ENCODE data around the gene DOLPP1.

Gene DOLPP1

DNA sequence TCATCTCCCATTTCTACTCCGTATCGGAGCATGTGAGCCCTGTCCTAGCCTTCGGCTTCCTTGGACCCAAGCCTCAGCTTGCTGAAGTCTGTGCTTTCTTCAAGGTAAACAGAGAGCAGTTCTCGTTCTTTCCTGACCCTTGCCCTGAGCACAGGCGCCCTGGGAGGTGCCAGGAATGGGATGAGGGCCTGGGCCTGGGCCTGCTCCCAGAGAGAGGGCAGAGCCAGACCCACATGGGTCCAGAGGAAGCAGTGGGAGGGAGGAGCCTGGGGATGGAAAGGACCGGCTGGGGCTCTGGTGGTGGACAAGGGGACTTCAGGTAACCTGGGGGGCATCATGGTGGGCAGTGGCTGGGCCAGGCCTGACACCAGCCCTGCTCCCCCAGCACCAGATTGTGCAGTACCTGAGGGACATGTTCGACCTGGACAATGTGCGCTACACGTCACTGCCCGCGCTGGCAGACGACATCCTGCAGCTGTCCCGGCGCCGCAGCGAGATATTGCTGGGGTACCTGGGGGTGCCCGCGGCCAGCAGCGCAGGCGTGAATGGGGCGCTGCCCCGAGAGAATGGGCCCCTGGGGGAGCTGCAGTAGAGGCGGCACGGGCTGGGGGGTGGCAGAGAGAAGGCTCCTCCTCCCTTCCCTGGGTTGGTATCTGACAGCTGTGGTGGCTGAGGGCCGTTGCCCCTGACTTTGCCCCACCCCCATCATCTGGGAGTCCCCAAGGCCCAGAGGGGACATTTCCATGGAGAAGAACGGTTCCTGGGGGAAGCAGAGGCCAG, 10.9 kb upstream of the DOLPP1 start:
- H3K27ac ChIP-seq = no peak overlapping the region
- no peaks in the 10 kb centered on the region for H3K9me3 ChIP-seq (ENCODE audit: low read depth, low read length)
- no peak for TF ChIP-seq POLR2AphosphoS5 (IDR thresholded peaks at IDR 0.05; ENCODE audit: borderline replicate concordance, low read depth, low read length)
- no peak for TF ChIP-seq FOXP2 (optimal IDR thresholded peaks at IDR 0.05; ENCODE audit: control extremely low read depth, extremely low read length, insufficient read depth)
- TF ChIP-seq EZH2 (IDR thresholded peaks at IDR 0.05) = no peak
- H3K4me3 ChIP-seq = no peak overlapping the region
- H3K9ac ChIP-seq (ENCODE audit: insufficient read length) = no peak overlapping the region
- H3K36me3 ChIP-seq (ENCODE audit: insufficient read depth, low read length) = no peaks in the 10 kb centered on the region; the same call in 1 of the 2 replicates
- no peak for DNase-seq (ENCODE audit: low read depth, low spot score)

- Histone ChIP-seq H3K27ac (no peak overlapping the region), H3K9me3 (ENCODE audit: low read depth, low read length) (no peaks in the 10 kb centered on the region), H3K36me3 (ENCODE audit: insufficient read depth, low read length) (no peaks in the 10 kb centered on the region; the same call in 1 of the 2 replicates), H3K9ac (ENCODE audit: insufficient read length) (no peak overlapping the region), H3K4me3 (no peak overlapping the region)
- no peak for TF ChIP-seq FOXP2 (optimal IDR thresholded peaks at IDR 0.05; ENCODE audit: control extremely low read depth, extremely low read length, insufficient read depth)
- TF ChIP-seq EZH2 (IDR thresholded peaks at IDR 0.05) = no peak
- TF ChIP-seq POLR2AphosphoS5 (IDR thresholded peaks at IDR 0.05; ENCODE audit: borderline replicate concordance, low read depth, low read length) = no peak
- DNase-seq (ENCODE audit: low read depth, low spot score) = no peak
Measured at GRCh38 chr9:129070696-129071525, 10.0 kb upstream of the DOLPP1 start.

- H3K4me3 ChIP-seq = no peak overlapping the region
- DNase-seq (ENCODE audit: low read depth, low spot score) = no peak
- TF ChIP-seq POLR2AphosphoS5 (IDR thresholded peaks at IDR 0.05; ENCODE audit: borderline replicate concordance, low read depth, low read length) = no peak
- no peak for TF ChIP-seq EZH2 (IDR thresholded peaks at IDR 0.05)
- H3K36me3 ChIP-seq (ENCODE audit: insufficient read depth, low read length) = no peaks in the 10 kb centered on the region
- no peaks in the 10 kb centered on the region for H3K9me3 ChIP-seq (ENCODE audit: low read depth, low read length)
- no peak overlapping the region for H3K9ac ChIP-seq (ENCODE audit: insufficient read length)
- no peak overlapping the region for H3K27ac ChIP-seq
Measured at GRCh38 chr9:129071526-129072126, 9.3 kb upstream of the DOLPP1 start.

GRCh38 chr9:129072171-129072570, 8.7 kb upstream of the DOLPP1 start:
- no peak for DNase-seq (ENCODE audit: low read depth, low spot score)
- H3K9me3 ChIP-seq (ENCODE audit: low read depth, low read length) = no peaks in the 10 kb centered on the region
- no peak overlapping the region for H3K4me3 ChIP-seq
- H3K9ac ChIP-seq (ENCODE audit: insufficient read length) = no peak overlapping the region
- TF ChIP-seq FOXP2 (optimal IDR thresholded peaks at IDR 0.05; ENCODE audit: control extremely low read depth, extremely low read length, insufficient read depth) (no peak), POLR2AphosphoS5 (IDR thresholded peaks at IDR 0.05; ENCODE audit: borderline replicate concordance, low read depth, low read length) (no peak), EZH2 (IDR thresholded peaks at IDR 0.05) (no peak)
- H3K36me3 ChIP-seq (ENCODE audit: insufficient read depth, low read length) = no peaks in the 10 kb centered on the region
- H3K27ac ChIP-seq = no peak overlapping the region

GRCh38 chr9:129073404-129073803, 7.5 kb upstream of the DOLPP1 start:
- TF ChIP-seq FOXP2 (optimal IDR thresholded peaks at IDR 0.05; ENCODE audit: control extremely low read depth, extremely low read length, insufficient read depth) (no peak), EZH2 (IDR thresholded peaks at IDR 0.05) (no peak), POLR2AphosphoS5 (IDR thresholded peaks at IDR 0.05; ENCODE audit: borderline replicate concordance, low read depth, low read length) (no peak)
- Histone ChIP-seq H3K9ac (ENCODE audit: insufficient read length) (no peak overlapping the region), H3K27ac (no peak overlapping the region), H3K9me3 (ENCODE audit: low read depth, low read length) (no peaks in the 10 kb centered on the region), H3K4me3 (no peak overlapping the region), H3K36me3 (ENCODE audit: insufficient read depth, low read length) (no peaks in the 10 kb centered on the region)
- no peak for DNase-seq (ENCODE audit: low read depth, low spot score)

- H3K9me3 ChIP-seq (ENCODE audit: low read depth, low read length) = no peaks in the 10 kb centered on the region
- TF ChIP-seq FOXP2 (optimal IDR thresholded peaks at IDR 0.05; ENCODE audit: control extremely low read depth, extremely low read length, insufficient read depth) (no peak), POLR2AphosphoS5 (IDR thresholded peaks at IDR 0.05; ENCODE audit: borderline replicate concordance, low read depth, low read length) (no peak), EZH2 (IDR thresholded peaks at IDR 0.05) (no peak)
- DNase-seq (ENCODE audit: low read depth, low spot score) = no peak
- no peaks in the 10 kb centered on the region for H3K36me3 ChIP-seq (ENCODE audit: insufficient read depth, low read length)
- no peak overlapping the region for H3K9ac ChIP-seq (ENCODE audit: insufficient read length)
- H3K27ac ChIP-seq = no peak overlapping the region
- no peak overlapping the region for H3K4me3 ChIP-seq
Measured at GRCh38 chr9:129074106-129074505, 6.8 kb upstream of the DOLPP1 start.

DNA sequence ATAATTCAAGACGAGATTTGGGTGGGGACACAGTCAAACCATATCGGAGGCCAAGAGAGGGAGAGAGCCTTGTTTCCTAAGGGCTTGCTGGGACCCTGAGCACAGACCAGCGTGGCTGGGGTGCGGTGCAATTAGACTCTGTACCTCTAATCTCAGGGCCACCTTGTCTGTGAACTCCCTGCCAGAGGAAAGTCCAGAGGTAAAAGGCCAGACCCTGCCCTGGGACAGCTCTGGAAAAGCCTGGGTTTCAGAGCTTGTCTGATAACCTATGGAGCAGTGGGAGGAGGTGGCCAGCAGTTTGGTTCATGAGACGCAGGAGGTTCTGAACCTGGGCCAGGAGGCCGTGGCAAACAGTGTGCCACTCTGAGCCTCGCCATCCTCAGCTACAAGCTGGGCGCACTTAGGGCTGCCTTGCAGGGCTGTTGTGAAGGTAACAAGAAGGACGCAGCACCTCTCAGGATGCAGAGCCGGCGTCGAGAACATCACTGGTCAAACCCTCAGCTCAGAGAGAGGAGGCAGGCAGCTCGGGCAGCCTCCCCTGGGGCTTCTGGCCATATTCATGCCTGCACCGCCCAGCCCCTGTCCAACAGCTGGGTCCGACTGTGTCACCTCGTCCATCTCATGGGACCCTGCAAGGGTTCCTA, 4.8 kb upstream of the DOLPP1 start:
- Histone ChIP-seq H3K27ac (no peak overlapping the region), H3K4me3 (no peak overlapping the region), H3K36me3 (ENCODE audit: insufficient read depth, low read length) (no peaks in the 10 kb centered on the region), H3K9me3 (ENCODE audit: low read depth, low read length) (no peaks in the 10 kb centered on the region), H3K9ac (ENCODE audit: insufficient read length) (no peak overlapping the region)
- TF ChIP-seq EZH2 (IDR thresholded peaks at IDR 0.05) (no peak), POLR2AphosphoS5 (IDR thresholded peaks at IDR 0.05; ENCODE audit: borderline replicate concordance, low read depth, low read length) (no peak)
- no peak for DNase-seq (ENCODE audit: low read depth, low spot score)

DNA sequence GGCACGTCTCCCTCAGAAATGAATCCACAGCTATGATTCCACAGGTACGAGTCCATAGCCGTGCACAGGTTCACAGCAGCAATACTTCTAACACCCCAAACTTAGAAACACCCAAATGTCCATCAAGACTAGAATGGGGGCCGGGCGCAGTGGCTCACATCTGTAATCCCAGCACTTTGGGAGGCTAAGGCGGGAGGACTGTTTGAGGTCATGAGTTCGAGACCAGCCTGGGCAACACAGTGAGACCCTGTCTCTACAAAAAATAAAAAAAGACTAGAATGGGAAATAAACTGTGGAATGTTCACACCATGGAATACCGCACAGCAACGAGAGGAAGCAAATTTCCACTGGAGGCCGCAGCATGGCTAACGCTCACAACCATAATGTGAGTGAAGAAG, 4.3 kb upstream of the DOLPP1 start:
- DNase-seq (ENCODE audit: low read depth, low spot score) = no peak
- H3K4me3 ChIP-seq = no peak overlapping the region
- no peaks in the 10 kb centered on the region for H3K9me3 ChIP-seq (ENCODE audit: low read depth, low read length)
- no peaks in the 10 kb centered on the region for H3K36me3 ChIP-seq (ENCODE audit: insufficient read depth, low read length)
- no peak for TF ChIP-seq EZH2 (IDR thresholded peaks at IDR 0.05)
- TF ChIP-seq FOXP2 (optimal IDR thresholded peaks at IDR 0.05; ENCODE audit: control extremely low read depth, extremely low read length, insufficient read depth) = no peak
- no peak for TF ChIP-seq POLR2AphosphoS5 (IDR thresholded peaks at IDR 0.05; ENCODE audit: borderline replicate concordance, low read depth, low read length)
- H3K27ac ChIP-seq = no peak overlapping the region
- H3K9ac ChIP-seq (ENCODE audit: insufficient read length) = no peak overlapping the region
